ENCODE measurements around the gene MTUS2. TPM values are rescaled to one million over a fixed set of nuclear protein-coding genes. Genes with fewer than 3 reads are reported as not detected.

MTUS2 gene
- total RNA-seq, 1 experiment from 2014 or later = 0.35 TPM

DNA sequence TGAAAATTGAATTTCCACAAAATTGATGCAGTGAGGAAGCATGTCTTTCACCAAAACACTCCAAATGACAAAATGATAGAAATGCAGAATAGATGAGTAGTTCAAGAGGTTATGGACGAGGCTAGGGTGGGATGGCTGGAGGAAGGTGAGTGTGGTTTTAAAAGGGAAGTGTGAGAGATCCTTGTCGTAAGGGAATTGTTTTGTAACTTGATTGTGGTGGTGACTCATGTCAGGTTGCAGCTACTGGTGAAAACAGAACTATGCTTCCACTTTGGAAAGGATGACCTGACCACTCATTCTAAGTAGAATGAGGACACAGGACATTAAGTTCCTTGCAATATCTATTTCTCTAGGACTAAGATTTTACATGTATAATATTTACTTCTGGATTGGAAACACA, 345.7 kb downstream of the MTUS2 start:
- Mint-ChIP-seq H3K4me1 (no peaks in the 10 kb centered on the region), H3K27ac (no peak overlapping the region), H3K4me3 (no peak overlapping the region), H3K36me3 (ENCODE audit: insufficient read depth in 1 of 3, low read depth in 3 of 3) (0 out of 7 replicates have a peak, but pooled peaks cover 0 to 3% (median 0%) of the 10 kb centered on the region in 3 experiments), H3K27me3 (ENCODE audit: low read depth) (peaks cover under 1% of the 10 kb centered on the region; the same call in 1 of the 2 replicates), H3K9me3 (no peaks in the 10 kb centered on the region)
- Histone ChIP-seq H4K91ac (ENCODE audit: insufficient read length, low read depth, low read length) (no peak overlapping the region), H3K27me3 (ENCODE audit: insufficient read depth, low read length) (no peaks in the 10 kb centered on the region), H3K56ac (ENCODE audit: insufficient read length, low read depth, low read length) (no peak overlapping the region), H3K9me3 (ENCODE audit: control insufficient read depth, low read depth, low read length) (no peaks in the 10 kb centered on the region), H3K4me2 (ENCODE audit: insufficient read depth, insufficient read length, low read length) (no peak overlapping the region), H2AK5ac (ENCODE audit: insufficient read length, low read length) (no peak overlapping the region), H3K18ac (ENCODE audit: insufficient read length, low read depth, low read length) (no peak overlapping the region), H3K79me1 (ENCODE audit: insufficient read depth, low read depth, low read length, poor library complexity, severe bottlenecking) (no peaks in the 10 kb centered on the region), H2BK12ac (ENCODE audit: insufficient read length, low read depth, low read length) (no peak overlapping the region), H3K27ac (ENCODE audit: insufficient read length, low read depth, low read length) (no peak overlapping the region), H3K23ac (ENCODE audit: insufficient read length, low read depth, low read length) (no peak overlapping the region), H2BK20ac (ENCODE audit: low read depth, low read length, poor library complexity, severe bottlenecking) (no peak overlapping the region), H3K4me1 (ENCODE audit: insufficient read depth, low read length) (no peaks in the 10 kb centered on the region), H3K4ac (ENCODE audit: low read depth, low read length) (no peak overlapping the region), H2BK120ac (ENCODE audit: low read depth, low read length, poor library complexity, severe bottlenecking) (no peak overlapping the region), H3K79me2 (ENCODE audit: insufficient read depth, low read length) (no peaks in the 10 kb centered on the region), H4K8ac (replicated peaks; ENCODE audit: insufficient read length, low read depth, low read length) (no peak overlapping the region), H2BK5ac (ENCODE audit: insufficient read length, low read length) (no peak overlapping the region), H4K5ac (ENCODE audit: insufficient read length, low read depth, low read length) (no peak overlapping the region), H3K14ac (ENCODE audit: insufficient read depth, low read length) (no peak overlapping the region), H2AFZ (ENCODE audit: low read length) (no peak overlapping the region), H2BK15ac (ENCODE audit: low read depth, low read length) (no peak overlapping the region), H3K23me2 (ENCODE audit: insufficient read length, low read depth, low read length, poor library complexity, severe bottlenecking) (no peaks in the 10 kb centered on the region), H4K20me1 (ENCODE audit: control insufficient read depth, insufficient read depth, insufficient read length) (no peaks in the 10 kb centered on the region), H3K9ac (ENCODE audit: extremely low read depth, insufficient read length, low read length) (no peak overlapping the region), H3T11ph (ENCODE audit: low read length) (no peak overlapping the region)
- TF ChIP-seq, protein P1, sequence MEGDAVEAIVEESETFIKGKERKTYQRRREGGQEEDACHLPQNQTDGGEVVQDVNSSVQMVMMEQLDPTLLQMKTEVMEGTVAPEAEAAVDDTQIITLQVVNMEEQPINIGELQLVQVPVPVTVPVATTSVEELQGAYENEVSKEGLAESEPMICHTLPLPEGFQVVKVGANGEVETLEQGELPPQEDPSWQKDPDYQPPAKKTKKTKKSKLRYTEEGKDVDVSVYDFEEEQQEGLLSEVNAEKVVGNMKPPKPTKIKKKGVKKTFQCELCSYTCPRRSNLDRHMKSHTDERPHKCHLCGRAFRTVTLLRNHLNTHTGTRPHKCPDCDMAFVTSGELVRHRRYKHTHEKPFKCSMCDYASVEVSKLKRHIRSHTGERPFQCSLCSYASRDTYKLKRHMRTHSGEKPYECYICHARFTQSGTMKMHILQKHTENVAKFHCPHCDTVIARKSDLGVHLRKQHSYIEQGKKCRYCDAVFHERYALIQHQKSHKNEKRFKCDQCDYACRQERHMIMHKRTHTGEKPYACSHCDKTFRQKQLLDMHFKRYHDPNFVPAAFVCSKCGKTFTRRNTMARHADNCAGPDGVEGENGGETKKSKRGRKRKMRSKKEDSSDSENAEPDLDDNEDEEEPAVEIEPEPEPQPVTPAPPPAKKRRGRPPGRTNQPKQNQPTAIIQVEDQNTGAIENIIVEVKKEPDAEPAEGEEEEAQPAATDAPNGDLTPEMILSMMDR (conservative IDR thresholded peaks at IDR 0.05) = no peak
- WGBS (ENCODE audit: extremely low coverage, insufficient read length, low lambda C conversion rate) = no CpG with 5 or more reads among the region's 2 CpGs
- DNase-seq = no peak

Measured in H9 (cell line).